Activated naive CD8-positive, alpha-beta T cell (primary cell): ENCODE results near the gene UTP4.
A peak's percentile ranks its signal among the peaks of the same experiment; 100 is the strongest.

Source experiments
- H3K27ac Mint-ChIP-seq: one replicate; pipeline ENCODE4 v1.8.0; 2021; ENCODE audit warnings: mixed read lengths
- H3K27me3 Mint-ChIP-seq: one replicate; pipeline ENCODE4 v1.8.0; 2021; ENCODE audit warnings: mixed read lengths
- H3K36me3 Mint-ChIP-seq: one replicate; pipeline ENCODE4 v1.8.0; 2021; ENCODE audit warnings: mixed read lengths
- H3K4me1 Mint-ChIP-seq: one replicate; pipeline ENCODE4 v1.8.0; 2021; ENCODE audit warnings: low read depth, mixed read lengths
- H3K4me3 Mint-ChIP-seq: one replicate; pipeline ENCODE4 v1.8.0; 2021; ENCODE audit warnings: mild to moderate bottlenecking, mixed read lengths
- H3K9me3 Mint-ChIP-seq: one replicate; pipeline ENCODE4 v1.8.0; 2021; ENCODE audit warnings: low read depth, mixed read lengths

Gene UTP4

GRCh38 chr16:69107316-69107962 is 25.0 kb upstream of the UTP4 start:
- H3K36me3 Mint-ChIP-seq: peaks cover 7% of the 10 kb centered on the region
- H3K9me3 Mint-ChIP-seq: no peaks in the 10 kb centered on the region
- no peak overlapping the region for H3K27ac Mint-ChIP-seq
- peaks cover 12% of the 10 kb centered on the region for H3K27me3 Mint-ChIP-seq
- H3K4me1 Mint-ChIP-seq: peaks cover 19% of the 10 kb centered on the region
- peak overlapping the region; percentile 68 for H3K4me3 Mint-ChIP-seq

- no peaks in the 10 kb centered on the region for H3K9me3 Mint-ChIP-seq
Measured at GRCh38 chr16:69108064-69108904, 24.2 kb upstream of the UTP4 start.

GRCh38 chr16:69108905-69109252 is 23.6 kb upstream of the UTP4 start:
- Mint-ChIP-seq H3K4me1 (peaks cover 19% of the 10 kb centered on the region), H3K9me3 (no peaks in the 10 kb centered on the region), H3K27ac (no peak overlapping the region), H3K27me3 (peaks cover 11% of the 10 kb centered on the region), H3K36me3 (peaks cover 7% of the 10 kb centered on the region), H3K4me3 (no peak overlapping the region)

More at GRCh38 chr16:69108064-69108904, 24.2 kb upstream of the UTP4 start:
- peaks cover 7% of the 10 kb centered on the region for H3K36me3 Mint-ChIP-seq
- H3K27me3 Mint-ChIP-seq: peaks cover 11% of the 10 kb centered on the region
- peak overlapping the region; percentile 56 for H3K4me3 Mint-ChIP-seq
- H3K4me1 Mint-ChIP-seq: peaks cover 19% of the 10 kb centered on the region
- no peak overlapping the region for H3K27ac Mint-ChIP-seq

GRCh38 chr16:69109486-69110270 is 22.8 kb upstream of the UTP4 start:
- Mint-ChIP-seq H3K9me3 (no peaks in the 10 kb centered on the region), H3K27ac (no peak overlapping the region), H3K4me1 (peaks cover 19% of the 10 kb centered on the region), H3K36me3 (peaks cover 8% of the 10 kb centered on the region), H3K27me3 (peaks cover 9% of the 10 kb centered on the region), H3K4me3 (no peak overlapping the region)

GRCh38 chr16:69110406-69110805 is 22.0 kb upstream of the UTP4 start:
- peaks cover 16% of the 10 kb centered on the region for H3K4me1 Mint-ChIP-seq
- H3K4me3 Mint-ChIP-seq: no peak overlapping the region

GRCh38 chr16:69111216-69111875 is 21.1 kb upstream of the UTP4 start:
- no peak overlapping the region for H3K4me3 Mint-ChIP-seq
- H3K36me3 Mint-ChIP-seq: peaks cover 9% of the 10 kb centered on the region
- H3K4me1 Mint-ChIP-seq: peaks cover 12% of the 10 kb centered on the region
- H3K27me3 Mint-ChIP-seq: peaks cover 4% of the 10 kb centered on the region
- H3K9me3 Mint-ChIP-seq: no peaks in the 10 kb centered on the region
- no peak overlapping the region for H3K27ac Mint-ChIP-seq

More at GRCh38 chr16:69110406-69110805, 22.0 kb upstream of the UTP4 start:
- H3K9me3 Mint-ChIP-seq: no peaks in the 10 kb centered on the region
- peaks cover 9% of the 10 kb centered on the region for H3K36me3 Mint-ChIP-seq
- H3K27me3 Mint-ChIP-seq: peaks cover 6% of the 10 kb centered on the region
- no peak overlapping the region for H3K27ac Mint-ChIP-seq

- no peak overlapping the region for H3K27ac Mint-ChIP-seq
- H3K9me3 Mint-ChIP-seq: no peaks in the 10 kb centered on the region
- peaks cover 10% of the 10 kb centered on the region for H3K4me1 Mint-ChIP-seq
- no peak overlapping the region for H3K4me3 Mint-ChIP-seq
- H3K27me3 Mint-ChIP-seq: peaks cover 4% of the 10 kb centered on the region
- H3K36me3 Mint-ChIP-seq: peaks cover 9% of the 10 kb centered on the region
Measured at GRCh38 chr16:69111876-69112230, 20.6 kb upstream of the UTP4 start.

- peaks cover 4% of the 10 kb centered on the region for H3K27me3 Mint-ChIP-seq
- H3K4me1 Mint-ChIP-seq: peaks cover 6% of the 10 kb centered on the region
- peaks cover 9% of the 10 kb centered on the region for H3K36me3 Mint-ChIP-seq
- H3K9me3 Mint-ChIP-seq: no peaks in the 10 kb centered on the region
- H3K27ac Mint-ChIP-seq: no peak overlapping the region
- H3K4me3 Mint-ChIP-seq: no peak overlapping the region
Measured at GRCh38 chr16:69112285-69113129, 19.9 kb upstream of the UTP4 start.

GRCh38 chr16:69113216-69113615 is 19.2 kb upstream of the UTP4 start:
- Mint-ChIP-seq H3K36me3 (peaks cover 9% of the 10 kb centered on the region), H3K4me3 (no peak overlapping the region), H3K27me3 (peaks cover under 1% of the 10 kb centered on the region), H3K9me3 (no peaks in the 10 kb centered on the region), H3K27ac (no peak overlapping the region), H3K4me1 (peaks cover 5% of the 10 kb centered on the region)

GRCh38 chr16:69114346-69114975 is 18.0 kb upstream of the UTP4 start:
- H3K9me3 Mint-ChIP-seq: no peaks in the 10 kb centered on the region
- no peak overlapping the region for H3K27ac Mint-ChIP-seq
- H3K4me1 Mint-ChIP-seq: peaks cover 7% of the 10 kb centered on the region
- no peaks in the 10 kb centered on the region for H3K27me3 Mint-ChIP-seq
- H3K4me3 Mint-ChIP-seq: no peak overlapping the region
- peaks cover 9% of the 10 kb centered on the region for H3K36me3 Mint-ChIP-seq

GRCh38 chr16:69114976-69115355 is 17.5 kb upstream of the UTP4 start:
- H3K4me1 Mint-ChIP-seq: peaks cover 7% of the 10 kb centered on the region
- no peak overlapping the region for H3K4me3 Mint-ChIP-seq
- H3K36me3 Mint-ChIP-seq: peaks cover 9% of the 10 kb centered on the region
- H3K9me3 Mint-ChIP-seq: no peaks in the 10 kb centered on the region
- no peak overlapping the region for H3K27ac Mint-ChIP-seq
- H3K27me3 Mint-ChIP-seq: no peaks in the 10 kb centered on the region

- Mint-ChIP-seq H3K27ac (no peak overlapping the region), H3K9me3 (no peaks in the 10 kb centered on the region), H3K4me1 (peaks cover 7% of the 10 kb centered on the region), H3K4me3 (no peak overlapping the region), H3K36me3 (peaks cover 9% of the 10 kb centered on the region), H3K27me3 (no peaks in the 10 kb centered on the region)
Measured at GRCh38 chr16:69115361-69115760, 17.1 kb upstream of the UTP4 start.

- no peak overlapping the region for H3K27ac Mint-ChIP-seq
- H3K4me1 Mint-ChIP-seq: peaks cover 7% of the 10 kb centered on the region
- H3K27me3 Mint-ChIP-seq: no peaks in the 10 kb centered on the region
- no peaks in the 10 kb centered on the region for H3K9me3 Mint-ChIP-seq
- H3K4me3 Mint-ChIP-seq: no peak overlapping the region
- peaks cover 6% of the 10 kb centered on the region for H3K36me3 Mint-ChIP-seq
Measured at GRCh38 chr16:69115837-69116236, 16.6 kb upstream of the UTP4 start.
